ENCODE data around the gene SRD5A3.
A peak's percentile ranks its signal among the peaks of the same experiment; 100 is the strongest.

Gene SRD5A3

GRCh38 chr4:55376698-55377097 lies 30.7 kb downstream of the SRD5A3 start:
- no peak for DNase-seq (ENCODE audit: low read depth)

- DNase-seq (ENCODE audit: low read depth) = no peak
Measured at GRCh38 chr4:55378617-55379467, 32.8 kb downstream of the SRD5A3 start.

- DNase-seq (ENCODE audit: low read depth) = no peak
Measured at GRCh38 chr4:55380576-55380975, 34.5 kb downstream of the SRD5A3 start.

GRCh38 chr4:55381502-55381901 lies 35.5 kb downstream of the SRD5A3 start:
- no peak for DNase-seq (ENCODE audit: low read depth)

- no peak for DNase-seq (ENCODE audit: low read depth)
Measured at GRCh38 chr4:55382488-55383003, 36.5 kb downstream of the SRD5A3 start.

GRCh38 chr4:55385201-55385649 lies 39.2 kb downstream of the SRD5A3 start:
- DNase-seq (ENCODE audit: low read depth) = peak; percentile 61

GRCh38 chr4:55386073-55386472 lies 40.0 kb downstream of the SRD5A3 start:
- peak; percentile 63 for DNase-seq (ENCODE audit: low read depth)

- DNase-seq (ENCODE audit: low read depth) = no peak
Measured at GRCh38 chr4:55386840-55387239, 40.8 kb downstream of the SRD5A3 start.

GRCh38 chr4:55393461-55394320 lies 47.6 kb downstream of the SRD5A3 start:
- DNase-seq (ENCODE audit: low read depth) = no peak

- DNase-seq (ENCODE audit: low read depth) = no peak
Measured at GRCh38 chr4:55395218-55395528, 49.1 kb downstream of the SRD5A3 start.

- DNase-seq (ENCODE audit: low read depth) = peak; percentile 80
Measured at GRCh38 chr4:55395529-55396307, 49.7 kb downstream of the SRD5A3 start, which contains the start of gene TMEM165. TMEM165 (plus strand) TSS chr4:55395957; CDS start chr4:55396190, 233 bp downstream.

- DNase-seq (ENCODE audit: low read depth) = peak; percentile 38
Measured at GRCh38 chr4:55396308-55397125, 50.5 kb downstream of the SRD5A3 start.

GRCh38 chr4:55397126-55397436 lies 51.0 kb downstream of the SRD5A3 start:
- peak; percentile 25 for DNase-seq (ENCODE audit: low read depth)

- peak; percentile 95 for DNase-seq (ENCODE audit: low read depth)
Measured at GRCh38 chr4:55397520-55398321, 51.7 kb downstream of the SRD5A3 start.

GRCh38 chr4:55398461-55398860 lies 52.4 kb downstream of the SRD5A3 start:
- DNase-seq (ENCODE audit: low read depth) = peak; percentile 73

GRCh38 chr4:55398966-55399365 lies 52.9 kb downstream of the SRD5A3 start:
- peak; percentile 42 for DNase-seq (ENCODE audit: low read depth)

GRCh38 chr4:55399581-55399980 lies 53.5 kb downstream of the SRD5A3 start:
- DNase-seq (ENCODE audit: low read depth) = no peak

GRCh38 chr4:55405073-55405472 lies 59.0 kb downstream of the SRD5A3 start:
- no peak for DNase-seq (ENCODE audit: low read depth)

- no peak for DNase-seq (ENCODE audit: low read depth)
Measured at GRCh38 chr4:55406545-55406944, 60.5 kb downstream of the SRD5A3 start.

GRCh38 chr4:55407119-55407518 lies 61.1 kb downstream of the SRD5A3 start:
- peak; percentile 32 for DNase-seq (ENCODE audit: low read depth)
